HCT116 (cell line): ENCODE measurements around the gene BTNL3. TPM values are rescaled to one million over a fixed set of nuclear protein-coding genes. Genes with fewer than 3 reads are reported as not detected.

Experiments used
- ATAC-seq: fragments of 200-7000 bp; cut with Tn5 transposase; 2 replicates; pipeline ENCODE4 v1.9.1; 2020; ENCODE audit warnings: mild to moderate bottlenecking, moderate library complexity
- BruUV-seq: library from RNA; stranded (reverse); fragments of 400-500 nt; replicated peaks from 2 replicates; lab custom pipeline; 2021; lab: Mats Ljungman, UMichigan
- CTCF ChIA-PET: fragments of 300-600 bp; sonication (Branson Sonifier 250); formaldehyde crosslinking; loops from one replicate; lab custom pipeline; 2021; ENCODE audit warnings: antibody characterized with exemption; lab: Charles Lee
- POLR2A ChIA-PET: fragments of 300-600, 350-600 bp; sonication (Branson Sonifier 250); formaldehyde crosslinking; loops from one replicate; lab custom pipeline; 2021; ENCODE audit warnings: antibody characterized with exemption; lab: Charles Lee
- RAD21 ChIA-PET, 2 experiments: fragments of 300-600 bp; sonication (Branson Sonifier 250); formaldehyde crosslinking; loops; one replicate each; lab custom pipeline; 2023; ENCODE audit warnings: low total read pairs in 2 of 2; ENCODE audit not compliant: uncharacterized antibody in 2 of 2, unreplicated experiment in 2 of 2, low non-redundant PET in 1 of 2; lab: Charles Lee
- DNase-seq: peaks from one replicate; pipeline ENCODE4 v3.0.0-alpha.2; 2010; ENCODE audit warnings: low read depth, low spot score
- H2AFZ ChIP-seq: fragments of 200-600 bp; shearing (Covaris generic), sonication (generic); 2 replicates; pipeline ENCODE4 v1.6.1; 2017; ENCODE audit warnings: low read depth, mixed run types, mixed read lengths, antibody characterized with exemption, low read length; ENCODE audit not compliant: poor library complexity, severe bottlenecking
- H3K27ac ChIP-seq: 2 replicates; pipeline ENCODE4 v1.5.1; 2012; ENCODE audit warnings: low read depth, low read length
- H3K27me3 ChIP-seq: fragments of 200-600 bp; sonication (generic); 2 replicates; pipeline ENCODE4 v1.6.1; 2016; ENCODE audit warnings: mixed run types, low read length, mixed read lengths; ENCODE audit not compliant: insufficient read depth
- H3K36me3 ChIP-seq, 2 experiments: fragments of 200-500 bp in 1 of 2; fragments of 200-600 bp in 1 of 2; sonication (Bioruptor generic) in 1 of 2; sonication (generic) in 1 of 2; 2 replicates each; pipeline versions ENCODE4 v1.5.1 to v1.6.1; 2014 to 2016; ENCODE audit warnings: low read length in 2 of 2, inconsistent platforms in 1 of 2, mixed read lengths in 1 of 2, mixed run types in 1 of 2; ENCODE audit not compliant: insufficient read depth in 2 of 2, control insufficient read depth in 1 of 2
- H3K4me1 ChIP-seq, 2 experiments: fragments of 200-600 bp in 1 of 2; sonication (generic) in 1 of 2; 2 replicates each; pipeline versions ENCODE4 v1.5.1 to v1.6.1; 2012 to 2017; ENCODE audit warnings: low read length in 2 of 2, inconsistent platforms in 1 of 2, mild to moderate bottlenecking in 1 of 2, mixed read lengths in 1 of 2, mixed run types in 1 of 2, moderate library complexity in 1 of 2; ENCODE audit not compliant: insufficient read depth in 2 of 2, control insufficient read depth in 1 of 2
- H3K4me2 ChIP-seq: fragments of 200-600 bp; sonication (generic); 2 replicates; pipeline ENCODE4 v1.6.1; 2017; ENCODE audit warnings: mixed run types, low read length, mixed read lengths
- H3K4me3 ChIP-seq, 2 experiments: fragments of 200-600 bp in 1 of 2; sonication (generic) in 1 of 2; replicated peaks in 1 of 2; 2 replicates each; pipeline ENCODE4 v1.5.1; 2011 to 2016; ENCODE audit warnings: low read length in 2 of 2, control low read depth in 1 of 2, low read depth in 1 of 2, mild to moderate bottlenecking in 1 of 2, mixed read lengths in 1 of 2, mixed run types in 1 of 2
- H3K79me2 ChIP-seq: fragments of 200-600 bp; sonication (generic); 2 replicates; pipeline ENCODE4 v1.6.1; 2017; ENCODE audit warnings: mild to moderate bottlenecking, mixed run types, low read length, moderate library complexity, mixed read lengths; ENCODE audit not compliant: insufficient read depth
- H3K9ac ChIP-seq: fragments of 200-600 bp; sonication (generic); 2 replicates; pipeline ENCODE4 v1.6.1; 2016; ENCODE audit warnings: low read length, mixed read lengths
- H3K9me2 ChIP-seq: fragments of 200-600 bp; sonication (generic), shearing (Covaris generic); 2 replicates; pipeline ENCODE4 v1.6.1; 2017; ENCODE audit warnings: mixed run types, mild to moderate bottlenecking, moderate library complexity; ENCODE audit not compliant: insufficient read depth
- H3K9me3 ChIP-seq, 2 experiments: fragments of 200-500 bp in 1 of 2; fragments of 200-600 bp in 1 of 2; sonication (Bioruptor generic) in 1 of 2; sonication (generic) in 1 of 2; 2 replicates each; pipeline ENCODE4 v1.6.1; 2014 to 2017; ENCODE audit warnings: low read length in 2 of 2, mixed read lengths in 2 of 2, inconsistent platforms in 1 of 2, low read depth in 1 of 2, mild to moderate bottlenecking in 1 of 2, mixed run types in 1 of 2, moderate library complexity in 1 of 2; ENCODE audit not compliant: control insufficient read depth in 1 of 2, insufficient read depth in 1 of 2
- H4K20me1 ChIP-seq: fragments of 200-600 bp; sonication (generic), shearing (Covaris generic); 2 replicates; pipeline ENCODE4 v1.6.1; 2017; ENCODE audit warnings: mixed run types, mild to moderate bottlenecking, moderate library complexity; ENCODE audit not compliant: insufficient read depth
- CBX3 ChIP-seq: IDR thresholded peaks from 2 replicates; pipeline ENCODE4 v1.6.1; 2012; ENCODE audit warnings: low read depth
- CEBPB ChIP-seq: IDR thresholded peaks from 2 replicates; pipeline ENCODE4 v1.6.1; 2012; ENCODE audit warnings: low read depth
- EZH2 ChIP-seq: fragments of 200-600 bp; sonication (generic); IDR thresholded peaks from 2 replicates; pipeline ENCODE4 v1.6.1; 2017; ENCODE audit warnings: antibody characterized with exemption, mixed run types
- EZH2phosphoT487 ChIP-seq: fragments of 200-600 bp; IDR thresholded peaks from 2 replicates; pipeline ENCODE4 v1.6.1; 2018; ENCODE audit warnings: antibody characterized with exemption, borderline replicate concordance
- POLR2A ChIP-seq: IDR thresholded peaks from 2 replicates; pipeline ENCODE4 v1.7.0; 2011; ENCODE audit warnings: borderline replicate concordance; ENCODE audit not compliant: insufficient read depth, insufficient read length; ENCODE audit errors: extremely low read depth
- POLR2AphosphoS5 ChIP-seq: IDR thresholded peaks from 2 replicates; pipeline ENCODE4 v1.6.1; 2011; ENCODE audit warnings: mild to moderate bottlenecking, low read depth, low read length, moderate library complexity
- RAD21 ChIP-seq: IDR thresholded peaks from 2 replicates; pipeline ENCODE4 v1.6.1; 2012; ENCODE audit warnings: low read depth, mild to moderate bottlenecking
- SP1 ChIP-seq: IDR thresholded peaks from 2 replicates; pipeline ENCODE4 v1.6.1; 2012; ENCODE audit warnings: low read depth
- SRF ChIP-seq: IDR thresholded peaks from 2 replicates; pipeline ENCODE4 v1.6.1; 2012; ENCODE audit warnings: low read depth
- TCF7L2 ChIP-seq: IDR thresholded peaks from 2 replicates; pipeline ENCODE4 v1.7.0; 2011; ENCODE audit warnings: borderline replicate concordance, inconsistent platforms; ENCODE audit not compliant: insufficient read depth, insufficient read length; ENCODE audit errors: extremely low read depth
- ZNF274 ChIP-seq: fragments of 200-500 bp; sonication (Bioruptor generic); IDR thresholded peaks from 2 replicates; pipeline ENCODE4 v1.6.1; 2014; ENCODE audit warnings: mild to moderate bottlenecking, low read depth, low read length, inconsistent platforms
- intact Hi-C: fragments of 100-400 bp; cut with micrococcal nuclease; formaldehyde crosslinking; loops from 2 replicates; pipeline ENCODE4 v1.10.0; 2022
- total RNA-seq: library from RNA; stranded (reverse); gene quantifications from one replicate; pipeline ENCODE4 v1.2.1, GENCODE V29; 2021; ENCODE audit not compliant: unreplicated experiment
- TF ChIP-seq, protein P1 (sequence below): IDR thresholded peaks from 2 replicates; pipeline ENCODE4 v1.6.1; 2012
- TF ChIP-seq, protein P2 (sequence below): IDR thresholded peaks from 2 replicates; pipeline ENCODE4 v1.6.1; 2011; ENCODE audit warnings: mild to moderate bottlenecking, low read length, moderate library complexity; ENCODE audit not compliant: insufficient replicate concordance; ENCODE audit errors: extremely low read depth
- TF ChIP-seq, protein P3 (sequence below), 3 experiments: fragments of 200-600 bp in 1 of 3; sonication (generic) in 1 of 3; IDR thresholded peaks in 2 of 3; conservative IDR thresholded peaks in 1 of 3; 2 replicates each; pipeline ENCODE4 v1.5.1; 2012 to 2017; ENCODE audit warnings: low read depth in 2 of 3, low read length in 2 of 3, antibody characterized with exemption in 1 of 3, borderline replicate concordance in 1 of 3, control low read depth in 1 of 3, mild to moderate bottlenecking in 1 of 3, mixed read lengths in 1 of 3, mixed run types in 1 of 3, moderate library complexity in 1 of 3; ENCODE audit not compliant: insufficient read depth in 1 of 3

Gene BTNL3
- total RNA-seq, 1 experiment from 2014 or later = not detected

DNA sequence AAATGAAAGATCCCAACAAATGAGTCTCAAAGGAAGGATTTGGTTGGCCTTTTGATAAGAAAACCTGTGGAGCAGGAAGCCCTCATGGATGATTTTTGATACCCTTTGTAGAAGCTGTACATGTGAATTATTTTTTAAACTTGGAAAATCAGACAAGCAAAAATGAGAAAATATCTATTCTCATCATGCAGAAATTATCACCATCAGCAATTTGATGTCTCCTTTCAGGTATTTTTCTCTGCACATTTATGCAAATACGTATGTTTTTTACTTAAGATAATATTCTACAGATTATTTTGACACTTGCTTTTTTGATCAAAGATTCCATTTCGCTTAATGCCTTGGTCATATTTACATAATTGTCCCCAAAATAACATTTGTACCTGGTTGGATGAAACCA is 58.6 kb downstream of the BTNL3 start:
- Histone ChIP-seq H4K20me1 (no peaks in the 10 kb centered on the region), H3K4me3 (no peak overlapping the region), H3K9me2 (no peaks in the 10 kb centered on the region), H3K9me3 (no peaks in the 10 kb centered on the region), H3K79me2 (no peaks in the 10 kb centered on the region), H3K4me2 (no peak overlapping the region), H3K27me3 (peaks cover 16% of the 10 kb centered on the region; the same call in 1 of the 2 replicates), H3K36me3 (no peaks in the 10 kb centered on the region), H3K4me1 (peaks cover 0 to under 1% of the 10 kb centered on the region in 2 experiments; a peak in 2 of 4 replicates), H2AFZ (no peak overlapping the region), H3K9ac (no peak overlapping the region), H3K27ac (no peak overlapping the region)
- TF ChIP-seq EZH2phosphoT487 = no peak
- TF ChIP-seq SP1 = no peak
- TF ChIP-seq CBX3 = no peak
- no peak for TF ChIP-seq POLR2AphosphoS5
- TF ChIP-seq, protein P1, sequence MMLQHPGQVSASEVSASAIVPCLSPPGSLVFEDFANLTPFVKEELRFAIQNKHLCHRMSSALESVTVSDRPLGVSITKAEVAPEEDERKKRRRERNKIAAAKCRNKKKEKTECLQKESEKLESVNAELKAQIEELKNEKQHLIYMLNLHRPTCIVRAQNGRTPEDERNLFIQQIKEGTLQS = no peak
- TF ChIP-seq, protein P2, sequence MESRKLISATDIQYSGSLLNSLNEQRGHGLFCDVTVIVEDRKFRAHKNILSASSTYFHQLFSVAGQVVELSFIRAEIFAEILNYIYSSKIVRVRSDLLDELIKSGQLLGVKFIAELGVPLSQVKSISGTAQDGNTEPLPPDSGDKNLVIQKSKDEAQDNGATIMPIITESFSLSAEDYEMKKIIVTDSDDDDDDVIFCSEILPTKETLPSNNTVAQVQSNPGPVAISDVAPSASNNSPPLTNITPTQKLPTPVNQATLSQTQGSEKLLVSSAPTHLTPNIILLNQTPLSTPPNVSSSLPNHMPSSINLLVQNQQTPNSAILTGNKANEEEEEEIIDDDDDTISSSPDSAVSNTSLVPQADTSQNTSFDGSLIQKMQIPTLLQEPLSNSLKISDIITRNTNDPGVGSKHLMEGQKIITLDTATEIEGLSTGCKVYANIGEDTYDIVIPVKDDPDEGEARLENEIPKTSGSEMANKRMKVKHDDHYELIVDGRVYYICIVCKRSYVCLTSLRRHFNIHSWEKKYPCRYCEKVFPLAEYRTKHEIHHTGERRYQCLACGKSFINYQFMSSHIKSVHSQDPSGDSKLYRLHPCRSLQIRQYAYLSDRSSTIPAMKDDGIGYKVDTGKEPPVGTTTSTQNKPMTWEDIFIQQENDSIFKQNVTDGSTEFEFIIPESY = no peak
- DNase-seq (no peak), ATAC-seq (no peak)
- BruUV-seq = no TSS peak
- intact Hi-C loops = loop anchor here (10.0 kb wide), 1 partner anchor 108 kb away; no protein-coding TSS in a partner anchor
- ChIA-PET RAD21 (no interaction called here), POLR2A (no interaction called here), CTCF (no interaction called here)

DNA sequence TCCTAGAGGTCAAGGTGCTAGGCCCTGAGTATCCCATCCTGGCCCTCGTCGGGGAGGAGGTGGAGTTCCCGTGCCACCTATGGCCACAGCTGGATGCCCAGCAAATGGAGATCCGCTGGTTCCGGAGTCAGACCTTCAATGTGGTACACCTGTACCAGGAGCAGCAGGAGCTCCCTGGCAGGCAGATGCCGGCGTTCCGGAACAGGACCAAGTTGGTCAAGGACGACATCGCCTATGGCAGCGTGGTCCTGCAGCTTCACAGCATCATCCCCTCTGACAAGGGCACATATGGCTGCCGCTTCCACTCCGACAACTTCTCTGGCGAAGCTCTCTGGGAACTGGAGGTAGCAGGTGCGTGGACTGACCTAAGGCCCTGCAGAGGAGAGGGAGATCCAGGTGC is 59.3 kb downstream of the BTNL3 start:
- Histone ChIP-seq H3K9ac (no peak overlapping the region), H3K4me1 (peaks cover 3 to 5% of the 10 kb centered on the region in 2 experiments; a peak in 3 of 4 replicates), H3K9me3 (no peaks in the 10 kb centered on the region), H2AFZ (no peak overlapping the region), H3K9me2 (no peaks in the 10 kb centered on the region), H3K27ac (no peak overlapping the region), H3K4me2 (no peak overlapping the region), H3K36me3 (no peaks in the 10 kb centered on the region), H3K27me3 (peaks cover 16% of the 10 kb centered on the region; the same call in 1 of the 2 replicates), H3K79me2 (no peaks in the 10 kb centered on the region), H4K20me1 (no peaks in the 10 kb centered on the region), H3K4me3 (no peak overlapping the region)
- no TSS peak for BruUV-seq
- no peak for ATAC-seq
- ChIA-PET POLR2A (interaction anchor here (1.3 kb wide), 1 partner anchor 20 kb away, joined by 4 read pairs; no protein-coding TSS in a partner anchor), CTCF (no interaction called here), RAD21 (no interaction called here)
- DNase-seq = no peak
- intact Hi-C loops = loop anchor here (2.0 to 10.0 kb wide), 2 partner anchors 19 to 107 kb away; no protein-coding TSS in a partner anchor
- no peak for TF ChIP-seq ZNF274
- TF ChIP-seq SRF = no peak
- no peak for TF ChIP-seq CEBPB
- TF ChIP-seq POLR2A = no peak
- TF ChIP-seq RAD21 = no peak
- no peak for TF ChIP-seq TCF7L2
- no peak for TF ChIP-seq EZH2
- TF ChIP-seq POLR2AphosphoS5 = no peak
- TF ChIP-seq, protein P3, sequence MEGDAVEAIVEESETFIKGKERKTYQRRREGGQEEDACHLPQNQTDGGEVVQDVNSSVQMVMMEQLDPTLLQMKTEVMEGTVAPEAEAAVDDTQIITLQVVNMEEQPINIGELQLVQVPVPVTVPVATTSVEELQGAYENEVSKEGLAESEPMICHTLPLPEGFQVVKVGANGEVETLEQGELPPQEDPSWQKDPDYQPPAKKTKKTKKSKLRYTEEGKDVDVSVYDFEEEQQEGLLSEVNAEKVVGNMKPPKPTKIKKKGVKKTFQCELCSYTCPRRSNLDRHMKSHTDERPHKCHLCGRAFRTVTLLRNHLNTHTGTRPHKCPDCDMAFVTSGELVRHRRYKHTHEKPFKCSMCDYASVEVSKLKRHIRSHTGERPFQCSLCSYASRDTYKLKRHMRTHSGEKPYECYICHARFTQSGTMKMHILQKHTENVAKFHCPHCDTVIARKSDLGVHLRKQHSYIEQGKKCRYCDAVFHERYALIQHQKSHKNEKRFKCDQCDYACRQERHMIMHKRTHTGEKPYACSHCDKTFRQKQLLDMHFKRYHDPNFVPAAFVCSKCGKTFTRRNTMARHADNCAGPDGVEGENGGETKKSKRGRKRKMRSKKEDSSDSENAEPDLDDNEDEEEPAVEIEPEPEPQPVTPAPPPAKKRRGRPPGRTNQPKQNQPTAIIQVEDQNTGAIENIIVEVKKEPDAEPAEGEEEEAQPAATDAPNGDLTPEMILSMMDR (IDR thresholded peaks at IDR 0.05 in 2 of 3, conservative IDR thresholded peaks at IDR 0.05 in 1 of 3; ENCODE audit: borderline replicate concordance in 1 of 3, insufficient read depth in 1 of 3, low read depth in 2 of 3, low read length in 2 of 3) = no peak
